K562 (cell line): Measurements from ENCODE around the gene PTP4A1. TPM values are rescaled to one million over a fixed set of nuclear protein-coding genes. Genes with fewer than 3 reads are reported as not detected.

Experiments used
- ATAC-seq: fragments of 200-7000 bp; cut with Tn5 transposase; 3 replicates; pipeline ENCODE4 v1.9.1; 2020; ENCODE audit warnings: moderate library complexity
- BruUV-seq: library from RNA; stranded (reverse); fragments of 400-500 nt; replicated peaks from 2 replicates; lab custom pipeline; 2021; lab: Mats Ljungman, UMichigan
- CTCF ChIA-PET: fragments of 300-600 bp; formaldehyde crosslinking; extraction: SDS; loops from one replicate; lab custom pipeline; 2021; ENCODE audit warnings: low intra/inter-chr PET ratio; lab: Yijun Ruan, JAX
- POLR2A ChIA-PET: fragments of 300-600, 350-650 bp; sonication (Branson Sonifier 250); formaldehyde crosslinking; extraction: SDS; loops from one replicate; lab custom pipeline; 2021; ENCODE audit warnings: antibody characterized with exemption, inconsistent platforms; lab: Yijun Ruan, JAX
- DNase-seq, 4 experiments: peaks; one replicate each; pipeline versions ENCODE4 v3.0.0 to v3.0.0-alpha.2; 2011 to 2018; ENCODE audit warnings: low spot score in 3 of 4, mixed read lengths in 3 of 4; ENCODE audit errors: extremely low read depth in 1 of 4
- FAIRE-seq: peaks from 2 replicates; lab custom pipeline; 2011; peaks lifted over from hg19 to GRCh38; lab: Jason Lieb, UNC
- H2AFZ ChIP-seq: 2 replicates; pipeline ENCODE4 v1.6.0; 2011; ENCODE audit warnings: low read depth, low read length, control low read depth, inconsistent platforms
- H3K27ac ChIP-seq: fragments of 200-600 bp; 3 replicates; pipeline ENCODE4 v1.8.0; 2011; ENCODE audit warnings: low read depth, mild to moderate bottlenecking, control low read depth, inconsistent platforms, low read length, moderate library complexity, mixed read lengths; ENCODE audit errors: extremely low read depth
- H3K27me3 ChIP-seq, 2 experiments: fragments of 300-600 bp in 1 of 2; 2 replicates in 1 of 2; 3 replicates in 1 of 2; pipeline versions ENCODE4 v1.6.0 to v1.8.0; 2011; ENCODE audit warnings: inconsistent platforms in 2 of 2, low read length in 2 of 2, mild to moderate bottlenecking in 1 of 2, mixed read lengths in 1 of 2, moderate library complexity in 1 of 2; ENCODE audit not compliant: control insufficient read depth in 2 of 2, insufficient read depth in 2 of 2
- H3K36me3 ChIP-seq: fragments of 300-600 bp; 3 replicates; pipeline ENCODE4 v1.8.0; 2011; ENCODE audit warnings: mild to moderate bottlenecking, low read length, inconsistent platforms; ENCODE audit not compliant: control insufficient read depth, insufficient read depth
- H3K4me1 ChIP-seq, 2 experiments: fragments of 200-600 bp in 1 of 2; replicated peaks in 1 of 2; 2 replicates in 1 of 2; 3 replicates in 1 of 2; pipeline versions ENCODE4 v1.5.1 to v1.8.0; 2011; ENCODE audit warnings: inconsistent platforms in 2 of 2, low read length in 2 of 2, mild to moderate bottlenecking in 1 of 2, mixed read lengths in 1 of 2, moderate library complexity in 1 of 2; ENCODE audit not compliant: control insufficient read depth in 2 of 2, insufficient read depth in 2 of 2
- H3K4me2 ChIP-seq: 2 replicates; pipeline ENCODE4 v1.6.1; 2011; ENCODE audit warnings: low read length, control low read depth, inconsistent platforms, mixed read lengths; ENCODE audit not compliant: insufficient read depth
- H3K4me3 ChIP-seq: fragments of 200-600 bp; sonication (generic), shearing (Covaris generic); 2 replicates; pipeline ENCODE4 v1.5.1; 2016; ENCODE audit warnings: control low read depth, inconsistent platforms
- H3K79me2 ChIP-seq: fragments of 200-600 bp; 3 replicates; pipeline ENCODE4 v1.8.0; 2011; ENCODE audit warnings: low read length, inconsistent platforms; ENCODE audit not compliant: control insufficient read depth, insufficient read depth
- H3K9ac ChIP-seq, 2 experiments: 2 replicates each; pipeline versions ENCODE4 v1.6.0 to v1.6.1; 2011; ENCODE audit warnings: low read depth in 2 of 2, low read length in 2 of 2, control low read depth in 1 of 2, inconsistent platforms in 1 of 2, mild to moderate bottlenecking in 1 of 2, mixed read lengths in 1 of 2; ENCODE audit not compliant: insufficient read depth in 1 of 2
- H3K9me1 ChIP-seq: one replicate; pipeline ENCODE4 v1.6.0; 2011; ENCODE audit warnings: inconsistent platforms, mild to moderate bottlenecking, low read length, moderate library complexity; ENCODE audit not compliant: control insufficient read depth, insufficient read depth
- H3K9me3 ChIP-seq: replicated peaks from 2 replicates; pipeline ENCODE4 v1.5.1; 2011; ENCODE audit warnings: low read depth, low read length, inconsistent platforms; ENCODE audit not compliant: control insufficient read depth, insufficient read depth
- H4K20me1 ChIP-seq: replicated peaks from 2 replicates; pipeline ENCODE4 v1.6.1; 2011; ENCODE audit warnings: low read length, inconsistent platforms, mixed read lengths; ENCODE audit not compliant: control insufficient read depth, insufficient read depth
- MYBL2 ChIP-seq, 2 experiments: fragments of 450-650 bp in 1 of 2; sonication (generic) in 1 of 2; formaldehyde crosslinking in 1 of 2; IDR thresholded peaks; 2 replicates each; pipeline versions ENCODE4 v1.6.1 to v1.8.1; 2017 to 2022; ENCODE audit warnings: borderline replicate concordance in 1 of 2, inconsistent platforms in 1 of 2, low read depth in 1 of 2, mild to moderate bottlenecking in 1 of 2, missing genetic modification reagents in 1 of 2, moderate library complexity in 1 of 2
- ZNF280B ChIP-seq: fragments of 250-450 bp; sonication (Bioruptor Pico); IDR thresholded peaks from 2 replicates; pipeline ENCODE4 v1.5.1; 2021; ENCODE audit warnings: mild to moderate bottlenecking
- ZNF407 ChIP-seq: fragments of 450-650 bp; IDR thresholded peaks from 2 replicates; pipeline ENCODE4 v1.6.1; 2016; ENCODE audit warnings: low read depth
- WGBS: fragments of 100-300 bp; shearing (Covaris generic); methylation state at CpG from one replicate; pipeline ENCODE4 v1.1.6; 2016; ENCODE audit warnings: low coverage, mixed read lengths; ENCODE audit not compliant: insufficient coverage; ENCODE audit errors: missing lambda C conversion rate; 5-methylcytosine and 5-hydroxymethylcytosine counted together
- in situ Hi-C: fragments of 300-500 bp; cut with MboI; formaldehyde crosslinking; loops from 4 replicates; pipeline ENCODE4 v1.15.0; 2018; ENCODE audit warnings: inconsistent platforms, mixed read lengths
- intact Hi-C: fragments of 100-400 bp; cut with micrococcal nuclease; formaldehyde crosslinking; loops from 2 replicates; pipeline ENCODE4 v1.14.2; 2022
- polyA plus RNA-seq, 8 experiments: library from polyadenylated mRNA; depleted of rRNA in 4 of 8; stranded (reverse) in 5 of 8; unstranded in 3 of 8; fragments of >200 nt; fragmentation: Nextera tagmentation in 2 of 8; fragmentation: Illumina TruSeq in 1 of 8; extraction: Ambion mirVana in 2 of 8; extraction: Trizol in 1 of 8; gene quantifications; 2 replicates each; pipeline versions ENCODE4 v1.2.1 to v1.2.3, GENCODE V29; 2011 to 2014; ENCODE audit warnings: inconsistent platforms in 1 of 8, missing spikeins in 1 of 8
- total RNA-seq, 7 experiments: library from RNA; depleted of rRNA in 6 of 7; stranded (reverse); fragments of >200 nt in 6 of 7; fragmentation: Illumina TruSeq in 2 of 7; extraction: Trizol in 2 of 7; gene quantifications; 2 replicates each; pipeline versions ENCODE4 v1.2.1 to v1.2.3, GENCODE V29; 2011 to 2021; ENCODE audit warnings: low replicate concordance in 1 of 7

Gene PTP4A1
- total and polyA plus RNA-seq, 9 of the 15 experiments (the other 6 are each of a cell fraction or from before 2014, with no cell fraction given) = 3.7 to 67.5 (median 13.1) TPM

DNA sequence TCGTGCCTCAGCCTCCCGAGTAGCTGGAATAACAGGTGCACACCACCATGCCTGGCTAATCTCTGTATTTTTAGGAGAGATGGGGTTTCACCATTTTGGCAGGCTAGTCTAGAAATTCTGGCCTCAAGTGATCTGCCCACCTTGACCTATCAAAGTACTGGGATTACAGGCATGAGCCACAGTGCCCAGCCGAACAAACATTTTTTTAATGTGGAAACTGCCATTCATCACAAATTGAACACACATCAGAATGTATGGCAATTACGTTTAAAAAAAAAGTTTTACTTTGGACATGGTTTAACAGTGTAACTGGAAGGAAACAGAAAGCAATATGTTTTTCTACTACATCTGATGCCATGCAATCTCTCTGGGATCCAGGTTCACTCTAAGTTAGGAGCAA, 38.3 kb upstream of the PTP4A1 start:
- Histone ChIP-seq H3K9me1 (no peaks in the 10 kb centered on the region), H2AFZ (no peak overlapping the region), H3K27me3 (no peaks in the 10 kb centered on the region), H3K4me2 (no peak overlapping the region), H3K9me3 (no peaks in the 10 kb centered on the region; the same call in 1 of the 2 replicates), H3K27ac (no peak overlapping the region)
- POLR2A ChIA-PET = interaction anchor here (0.7 kb wide), 1 partner anchor 12 kb away, joined by 3 read pairs; no protein-coding TSS in a partner anchor
- ATAC-seq (no peak), FAIRE-seq (peak; percentile 59), DNase-seq (no peak)
- CTCF ChIA-PET = no interaction called here
- BruUV-seq = no TSS peak
- TF ChIP-seq MYBL2 (IDR thresholded peaks at IDR 0.05; ENCODE audit: low read depth) = no peak
- no peak for TF ChIP-seq MYBL2 (CRISPR knock-in tag; IDR thresholded peaks at IDR 0.05; ENCODE audit: borderline replicate concordance)
- TF ChIP-seq, all 486 proteins: peak for 0
- Histone ChIP-seq H4K20me1 (no peaks in the 10 kb centered on the region), H3K79me2 (no peaks in the 10 kb centered on the region), H3K4me1 (no peaks in the 10 kb centered on the region), H3K36me3 (no peaks in the 10 kb centered on the region), H3K9ac (no peak overlapping the region), H3K4me3 (no peak overlapping the region)
- intact Hi-C loops = no loop called here
- 7% methylated on average over 4 of the region's 4 CpGs for WGBS
- in situ Hi-C loops = no loop called here

- Histone ChIP-seq H3K4me1 (no peaks in the 10 kb centered on the region), H3K36me3 (no peaks in the 10 kb centered on the region), H3K9me3 (no peaks in the 10 kb centered on the region), H3K9me1 (no peaks in the 10 kb centered on the region), H2AFZ (no peak overlapping the region), H3K4me3 (no peak overlapping the region), H3K4me2 (no peak overlapping the region), H3K79me2 (no peaks in the 10 kb centered on the region), H4K20me1 (no peaks in the 10 kb centered on the region), H3K27ac (no peak overlapping the region), H3K27me3 (no peaks in the 10 kb centered on the region), H3K9ac (no peak overlapping the region)
- DNase-seq = no peak
- under 1% methylated on average over 9 of the region's 9 CpGs for WGBS
- no peak for ATAC-seq
- POLR2A ChIA-PET = no interaction called here
- intact Hi-C loops (no loop called here), in situ Hi-C loops (no loop called here)
- BruUV-seq = no TSS peak
- FAIRE-seq = no peak
- CTCF ChIA-PET = no interaction called here
- TF ChIP-seq ZNF407 (no peak), ZNF280B (no peak)
Observed at GRCh38 chr6:63537201-63537958, 34.9 kb upstream of the PTP4A1 start.
